Lung (tissue), 12 donors: ENCODE measurements around the gene NIF3L1. TPM values are rescaled to one million over a fixed set of nuclear protein-coding genes. Genes with fewer than 3 reads are reported as not detected.
"Not testable (repeated sequence)": the region's sequence is repeated elsewhere in the genome, so short reads cannot be mapped to it uniquely, and the experiment has no call there.

Experiments
- ATAC-seq: fragments of 200-7000 bp; cut with Tn5 transposase; one replicate; pipeline ENCODE4 v1.9.1; 2020; ENCODE audit warnings: moderate number of reproducible peaks; ENCODE audit not compliant: insufficient read depth, low FRiP score
- DNase-seq, 3 donors: peaks; one replicate each; pipeline ENCODE4 v3.0.0-alpha.2; 2013 to 2017
- H3K27ac ChIP-seq, 2 donors: one replicate each; pipeline ENCODE4 v1.5.1; 2013; ENCODE audit warnings: mild to moderate bottlenecking in 2 of 2, moderate library complexity in 2 of 2, control low read depth in 1 of 2, inconsistent platforms in 1 of 2, low read depth in 1 of 2, low read length in 1 of 2
- H3K27me3 ChIP-seq, 3 donors: one replicate each; pipeline ENCODE4 v1.5.1; 2013; ENCODE audit warnings: low read length in 2 of 3; ENCODE audit not compliant: control insufficient read depth in 3 of 3, insufficient read depth in 3 of 3
- H3K36me3 ChIP-seq, 4 donors: one replicate each; pipeline ENCODE4 v1.5.1; 2013; ENCODE audit warnings: low read length in 4 of 4, mild to moderate bottlenecking in 1 of 4, moderate library complexity in 1 of 4; ENCODE audit not compliant: control insufficient read depth in 4 of 4, insufficient read depth in 4 of 4
- H3K4me1 ChIP-seq, 5 donors: one replicate each; pipeline ENCODE4 v1.5.1; 2013; ENCODE audit warnings: low read length in 5 of 5, mild to moderate bottlenecking in 2 of 5, moderate library complexity in 1 of 5; ENCODE audit not compliant: control insufficient read depth in 5 of 5, insufficient read depth in 5 of 5
- H3K4me3 ChIP-seq: one replicate; pipeline ENCODE4 v1.5.1; 2013; ENCODE audit warnings: mild to moderate bottlenecking, control low read depth, moderate library complexity
- H3K9ac ChIP-seq, 2 donors: one replicate each; pipeline ENCODE4 v1.5.1; 2013; ENCODE audit warnings: low read length in 2 of 2, control low read depth in 1 of 2; ENCODE audit not compliant: insufficient read depth in 1 of 2
- H3K9me3 ChIP-seq, 4 donors: one replicate each; pipeline ENCODE4 v1.5.1; 2013; ENCODE audit warnings: low read length in 3 of 4, mild to moderate bottlenecking in 1 of 4, moderate library complexity in 1 of 4; ENCODE audit not compliant: control insufficient read depth in 4 of 4, insufficient read depth in 3 of 4
- CTCF ChIP-seq: IDR thresholded peaks from 2 replicates; pipeline ENCODE4 v1.5.1; 2012; ENCODE audit warnings: mild to moderate bottlenecking; ENCODE audit errors: control extremely low read depth, extremely low read depth
- WGBS, 2 donors: extraction: QIAGEN DNeasy Blood & Tissue Kit; methylation state at CpG; one replicate each; pipeline ENCODE4 v1.1.7; 2013; 5-methylcytosine and 5-hydroxymethylcytosine counted together
- polyA plus RNA-seq, 2 donors: library from polyadenylated mRNA; stranded (reverse); fragments of 200-250 nt; gene quantifications; one replicate each; pipeline ENCODE4 v1.2.1, GENCODE V29; 2013
- total RNA-seq, 2 donors: library from RNA; depleted of rRNA in 1 of 2; stranded (reverse); fragments of >200 nt in 1 of 2; gene quantifications; one replicate each; pipeline ENCODE4 v1.2.1, GENCODE V29; 2014 to 2021
- donor health status: control.
- donor health status: control.
- donor health status: Bipolar disorder and iron deficiency.
- donor health status: healthy.
- donor health status: DM: yes; HTN: yes; CAD: no.

Gene NIF3L1
- total and polyA plus RNA-seq, 4 donors = 15.8 to 23.5 (median 23.0) TPM

GRCh38 chr2:200878289-200878880 is 10.8 kb upstream of the NIF3L1 start:
- 93 to 94% methylated on average over 2 of the region's 2 CpGs for WGBS, 2 donors
- TF ChIP-seq CTCF = no peak

GRCh38 chr2:200881715-200882249 is 7.4 kb upstream of the NIF3L1 start:
- H3K9ac ChIP-seq, ATAC-seq, H3K4me1 ChIP-seq, DNase-seq, H3K9me3 ChIP-seq, H3K4me3 ChIP-seq, H3K27ac ChIP-seq, H3K27me3 ChIP-seq: not testable (repeated sequence)
- peaks cover 18 to 49% (median 26%) of the 10 kb centered on the region in 4 donors for H3K36me3 ChIP-seq
- 87 to 91% methylated on average over 2 of the region's 2 CpGs for WGBS, 2 donors

More at GRCh38 chr2:200878289-200878880, 10.8 kb upstream of the NIF3L1 start:
- Histone ChIP-seq H3K4me3 (no peak overlapping the region), H3K36me3 (peaks cover 16 to 52% (median 33%) of the 10 kb centered on the region in 4 donors), H3K27me3 (no peaks in the 10 kb centered on the region), H3K4me1 (peaks cover 0 to 5% (median 0%) of the 10 kb centered on the region in 5 donors), H3K9me3 (no peaks in the 10 kb centered on the region), H3K9ac (no peak overlapping the region), H3K27ac (no peak overlapping the region)
- no peak for ATAC-seq
- DNase-seq = no peak

GRCh38 chr2:200899482-200899881 is 10.3 kb downstream of the NIF3L1 start:
- H3K4me1 ChIP-seq = peaks cover 0 to 3% (median 0%) of the 10 kb centered on the region in 5 donors
- H3K9me3 ChIP-seq = no peaks in the 10 kb centered on the region
- H3K36me3 ChIP-seq = peaks cover 21 to 54% (median 37%) of the 10 kb centered on the region in 4 donors
- H3K4me3 ChIP-seq = no peak overlapping the region
- DNase-seq = no peak
- no peak overlapping the region for H3K9ac ChIP-seq
- no peaks in the 10 kb centered on the region for H3K27me3 ChIP-seq
- no peak for ATAC-seq
- no peak overlapping the region for H3K27ac ChIP-seq
- TF ChIP-seq CTCF = no peak

GRCh38 chr2:200901459-200902072 is 12.4 kb downstream of the NIF3L1 start:
- peak; percentile 79 for TF ChIP-seq CTCF
- Histone ChIP-seq H3K9ac (no peak overlapping the region), H3K9me3 (no peaks in the 10 kb centered on the region), H3K4me1 (peaks cover 0 to 3% (median 0%) of the 10 kb centered on the region in 5 donors), H3K36me3 (peaks cover 11 to 47% (median 30%) of the 10 kb centered on the region in 4 donors), H3K27ac (no peak overlapping the region), H3K4me3 (no peak overlapping the region), H3K27me3 (no peaks in the 10 kb centered on the region)
- peak; percentile 71 to 84 (median 80) for DNase-seq
- WGBS, 2 donors = 4 to 12% methylated on average over 4 of the region's 4 CpGs
- peak; percentile 94 for ATAC-seq
